NK-92 (cell line): Measurements from ENCODE around the gene RNF169.
"Not testable (repeated sequence)": the region's sequence is repeated elsewhere in the genome, so short reads cannot be mapped to it uniquely, and the experiment has no call there.

Experiments
- DNase-seq: peaks from one replicate; lab custom pipeline; 2025; ENCODE audit not compliant: unreplicated experiment; lab: John Stamatoyannopoulos, UW

The RNF169 gene

DNA sequence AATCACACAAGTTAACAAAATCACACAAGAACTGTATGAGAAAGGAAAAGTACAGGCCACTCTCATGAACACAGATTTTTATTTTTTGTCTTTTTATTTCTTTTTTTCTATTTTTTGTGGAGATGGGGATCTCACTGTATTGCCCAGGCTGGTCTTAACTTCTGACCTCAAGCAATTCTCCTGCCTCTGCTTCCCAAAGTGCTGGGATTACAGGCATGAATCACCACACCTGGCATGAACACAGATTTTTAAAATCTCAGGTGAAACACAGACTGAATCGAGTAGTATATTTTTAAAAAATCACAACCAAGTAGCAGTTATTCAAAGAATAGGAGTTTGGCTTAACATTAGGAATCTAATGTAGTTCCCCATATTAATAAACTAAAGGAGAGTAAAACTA, 18.3 kb downstream of the RNF169 start:
- no peak for DNase-seq

- not testable (repeated sequence) for DNase-seq
Observed at GRCh38 chr11:74768172-74768651, 19.6 kb downstream of the RNF169 start.

GRCh38 chr11:74769055-74769707, 20.5 kb downstream of the RNF169 start:
- DNase-seq, result no peak

GRCh38 chr11:74770456-74770855, 21.8 kb downstream of the RNF169 start:
- no peak for DNase-seq

- no peak for DNase-seq
Observed at GRCh38 chr11:74771139-74771538, 22.5 kb downstream of the RNF169 start.

DNA sequence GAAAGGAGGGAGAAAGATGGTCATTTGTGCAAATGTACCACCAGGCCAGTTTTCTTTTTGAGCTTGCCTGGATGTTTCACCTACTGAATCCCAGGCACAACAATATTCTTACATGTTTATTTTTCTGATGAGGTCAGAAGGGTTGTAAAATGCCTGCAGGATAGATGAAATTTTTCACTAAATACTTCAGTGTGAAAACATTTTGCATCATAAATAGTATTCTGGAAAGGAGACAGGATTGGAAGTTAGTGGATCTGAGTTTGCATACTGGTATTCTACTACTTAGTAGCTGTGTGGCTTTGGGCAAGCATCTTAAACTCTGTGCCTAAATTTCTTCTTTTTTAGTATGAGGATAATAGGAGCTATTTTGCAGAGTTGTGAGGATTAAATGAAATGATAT, 24.8 kb downstream of the RNF169 start:
- no peak for DNase-seq

DNA sequence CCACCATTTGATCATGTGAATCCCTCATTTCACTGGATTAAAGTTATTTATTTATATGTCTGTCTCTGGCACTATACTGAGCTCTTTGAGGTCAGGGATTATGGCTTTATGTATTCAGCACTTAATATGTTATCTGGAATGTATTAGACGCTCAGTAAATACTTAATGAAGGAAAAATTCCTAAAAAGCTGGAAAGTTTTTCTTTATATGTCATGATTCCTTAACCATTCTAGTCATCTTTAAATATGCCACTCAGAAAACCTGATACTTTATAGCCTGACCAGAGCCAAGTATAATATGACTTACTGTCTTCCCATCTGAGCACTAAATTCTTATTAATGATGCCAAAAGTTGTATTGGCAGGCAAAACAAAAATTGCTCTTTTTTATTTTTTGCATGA, 27.1 kb downstream of the RNF169 start:
- DNase-seq, result no peak

DNA sequence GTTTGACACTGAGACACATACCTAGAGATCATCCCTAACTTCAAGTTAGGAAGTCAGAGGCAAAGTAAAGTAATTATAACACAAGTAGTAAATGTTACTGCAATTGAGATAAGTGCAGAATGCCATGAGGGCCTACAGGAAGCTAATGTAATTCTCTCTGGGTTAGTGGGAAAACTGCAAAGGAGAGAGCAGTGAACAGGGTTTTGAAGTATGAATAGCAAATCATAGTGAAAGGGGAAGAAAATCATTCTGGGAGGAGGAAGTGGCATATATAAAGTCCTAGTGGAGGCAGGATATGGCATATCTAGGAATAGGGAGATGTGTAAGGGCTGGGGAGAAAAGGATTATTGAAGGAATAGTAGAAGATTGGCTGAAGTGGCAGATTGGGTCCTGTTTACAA, 27.9 kb downstream of the RNF169 start:
- DNase-seq, result no peak

DNA sequence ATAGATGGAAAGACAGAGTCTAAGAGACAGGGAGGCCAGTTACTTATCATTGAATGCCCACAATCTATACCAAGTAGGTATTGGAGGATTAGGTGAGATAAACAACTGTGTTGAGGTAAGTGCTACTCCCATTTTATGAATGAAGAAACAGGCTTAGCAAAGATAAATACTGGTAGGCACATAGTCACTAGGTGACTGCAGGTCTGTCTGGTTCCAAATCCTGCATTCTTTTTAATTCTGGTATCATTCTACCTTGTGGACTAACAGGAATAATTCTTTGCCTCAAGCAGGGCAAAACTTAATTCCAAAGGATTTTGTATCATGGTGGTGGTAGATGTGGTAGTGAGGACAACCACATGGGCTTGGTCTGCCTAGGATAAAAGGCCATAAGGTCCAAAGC, 28.4 kb downstream of the RNF169 start:
- no peak for DNase-seq

- DNase-seq, result no peak
Observed at GRCh38 chr11:74777877-74778276, 29.2 kb downstream of the RNF169 start.

- no peak for DNase-seq
Observed at GRCh38 chr11:74778581-74778980, 29.9 kb downstream of the RNF169 start.

- no peak for DNase-seq
Observed at GRCh38 chr11:74780248-74781005, 31.8 kb downstream of the RNF169 start.

GRCh38 chr11:74783241-74783871, 34.7 kb downstream of the RNF169 start:
- no peak for DNase-seq

- no peak for DNase-seq
Observed at GRCh38 chr11:74784234-74784633, 35.6 kb downstream of the RNF169 start.

DNA sequence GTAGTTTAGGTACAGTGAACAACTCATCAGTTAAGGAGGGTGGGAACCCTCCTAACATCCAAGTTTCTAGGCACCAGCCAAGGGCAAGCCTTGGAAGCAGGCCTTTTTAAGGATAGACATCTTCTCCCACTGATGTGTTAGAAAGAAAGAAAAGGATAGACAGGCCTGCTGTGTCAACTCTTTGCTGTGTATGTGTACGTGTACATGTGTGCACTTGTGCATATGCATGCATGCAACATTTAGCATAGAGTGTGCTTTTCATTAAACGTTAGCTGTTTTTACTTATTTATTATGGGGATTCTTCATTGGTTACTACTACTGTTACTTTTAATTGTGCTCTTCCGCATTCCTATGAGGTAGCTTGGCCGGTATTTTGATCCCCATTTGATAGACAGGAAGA, 36.1 kb downstream of the RNF169 start:
- no peak for DNase-seq

DNA sequence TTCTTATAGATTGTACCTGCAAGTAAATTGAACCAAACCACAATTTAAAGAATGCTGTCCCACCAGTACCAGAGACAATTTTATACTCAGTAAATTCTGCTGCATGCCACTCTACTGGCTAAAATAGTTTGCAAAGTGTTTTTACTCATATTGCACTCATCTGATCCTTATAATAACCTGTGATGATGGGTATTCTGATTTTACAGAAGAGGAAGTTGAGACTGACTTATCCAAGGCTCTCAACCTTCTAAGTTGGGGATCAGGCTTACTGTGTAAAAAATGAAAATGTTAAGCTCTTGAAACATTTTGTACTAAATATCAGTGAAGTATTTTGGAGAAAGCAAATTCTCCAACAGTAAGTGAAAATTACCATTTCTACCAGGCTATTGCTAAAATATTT, 37.9 kb downstream of the RNF169 start:
- no peak for DNase-seq

- DNase-seq, result no peak
Observed at GRCh38 chr11:74791333-74792100, 42.9 kb downstream of the RNF169 start.

GRCh38 chr11:74806267-74806666, 57.6 kb downstream of the RNF169 start:
- no peak for DNase-seq

- DNase-seq, result no peak
Observed at GRCh38 chr11:74809801-74810200, 61.2 kb downstream of the RNF169 start.

GRCh38 chr11:74815966-74816365, 67.3 kb downstream of the RNF169 start:
- no peak for DNase-seq

DNA sequence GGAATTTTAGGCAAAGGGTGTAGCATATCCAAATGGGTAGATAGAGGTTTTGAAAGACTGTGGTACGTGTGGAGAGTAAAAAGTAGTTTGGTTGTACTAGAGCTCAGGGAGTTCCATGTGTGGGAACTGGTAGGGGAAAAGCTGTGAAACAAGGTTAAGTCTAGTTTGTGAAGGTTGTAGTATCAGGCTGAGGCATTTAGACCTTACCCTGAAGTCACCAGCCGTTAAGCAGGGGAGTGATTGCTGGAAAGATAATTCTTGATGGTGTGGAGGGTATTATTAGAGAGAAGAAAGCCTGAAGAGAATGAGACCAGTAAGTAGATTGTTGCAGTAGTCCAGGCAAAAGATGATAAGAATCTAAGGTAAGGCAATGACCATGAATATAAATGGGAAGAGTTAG, 68.0 kb downstream of the RNF169 start:
- no peak for DNase-seq
